Colon (tissue), 2 donors: Measurements from ENCODE around the gene KRTAP9-7.

Experiments used
- FAIRE-seq: peaks from 2 replicates; lab custom pipeline; 2012; peaks lifted over from hg19 to GRCh38; lab: Jason Lieb, UNC
- donor health status: control.
- donor health status: control.

The KRTAP9-7 gene

DNA sequence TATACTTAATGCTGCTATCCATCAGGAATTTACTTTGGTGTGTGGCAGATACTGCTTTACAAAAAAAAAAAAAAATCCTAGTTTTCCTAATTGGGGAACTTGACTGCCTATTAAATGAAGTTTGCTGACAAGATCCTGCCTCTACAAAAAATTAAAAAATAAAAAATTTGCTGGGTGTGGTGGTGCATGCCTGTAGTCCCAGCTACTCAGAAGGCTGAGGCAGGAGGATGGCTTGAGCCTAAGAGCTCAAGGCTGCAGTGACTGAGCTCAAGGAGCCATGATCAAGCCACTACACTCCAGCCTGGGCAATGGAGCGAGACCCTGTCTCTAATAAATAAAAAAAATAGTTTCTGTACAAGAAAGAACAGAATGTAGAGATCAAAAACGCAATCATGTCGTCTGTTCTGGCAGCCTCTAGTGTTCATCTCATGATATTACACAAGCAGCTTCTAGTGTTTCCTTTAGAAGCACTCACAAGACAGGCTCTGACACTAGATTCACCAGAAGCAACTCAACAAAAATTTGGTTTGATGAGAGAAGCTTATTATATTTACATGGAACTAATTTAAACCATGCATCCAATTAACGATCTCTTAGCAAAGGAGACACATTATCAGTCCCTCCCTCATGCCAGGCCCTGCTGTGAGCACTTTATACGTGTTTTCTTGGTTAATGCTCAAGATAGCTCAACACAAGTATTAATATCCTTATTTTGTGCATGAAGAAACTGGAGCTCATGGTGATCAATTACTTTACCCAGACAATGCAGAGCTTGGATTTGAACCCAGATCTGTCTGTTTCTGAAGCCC lies 46.8 kb downstream of the KRTAP9-7 start:
- no peak for FAIRE-seq

DNA sequence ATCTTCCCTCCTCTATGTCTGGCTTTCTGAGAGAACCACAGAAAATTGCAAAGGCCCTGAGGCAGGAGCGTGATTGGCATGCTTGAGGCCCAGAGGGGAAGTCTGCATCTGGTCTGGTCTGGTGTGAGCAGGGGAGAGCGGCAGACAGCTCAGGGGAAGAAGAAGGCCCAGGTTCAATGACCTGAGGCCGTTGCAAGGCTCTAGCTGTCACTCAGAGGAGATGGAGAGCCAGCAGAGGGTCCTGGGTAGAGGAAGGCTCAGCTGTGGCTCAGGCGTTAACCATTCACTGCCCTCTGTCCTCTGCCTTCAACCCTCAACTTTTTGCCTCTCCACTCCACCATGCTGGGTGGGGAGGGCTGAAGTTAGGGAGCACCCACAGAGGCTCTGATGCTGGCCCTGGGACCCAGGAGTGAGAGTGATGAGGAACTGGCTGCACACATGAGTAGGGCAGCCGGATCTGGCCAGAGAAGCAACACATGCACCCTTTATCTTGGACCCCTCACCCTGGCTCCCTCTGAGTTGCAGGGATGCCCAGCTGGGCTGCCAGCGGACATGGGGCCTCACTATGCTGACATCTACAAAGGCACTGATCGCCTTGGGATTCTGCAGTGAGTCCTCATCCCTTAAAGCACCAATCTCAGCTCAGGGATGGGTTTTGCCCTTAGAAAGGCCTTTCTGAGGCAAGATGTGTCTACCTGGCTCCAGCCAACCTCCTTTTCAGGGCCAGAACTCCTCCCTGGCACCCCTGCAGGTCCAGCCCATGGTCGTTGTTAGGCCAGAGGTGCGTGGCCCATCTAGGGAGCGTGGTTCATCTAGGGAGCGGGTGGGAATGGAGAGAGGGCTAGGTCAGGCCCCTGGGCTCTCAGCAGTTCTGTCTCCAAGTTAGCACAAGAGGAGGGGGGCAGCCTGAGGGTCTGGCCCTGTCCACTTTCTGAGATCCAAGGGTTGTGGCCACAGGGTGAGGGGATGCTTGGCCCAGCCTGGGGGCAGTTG lies 47.7 kb downstream of the KRTAP9-7 start:
- FAIRE-seq: no peak

GRCh38 chr17:41324180-41325075 lies 48.9 kb downstream of the KRTAP9-7 start:
- FAIRE-seq: no peak

DNA sequence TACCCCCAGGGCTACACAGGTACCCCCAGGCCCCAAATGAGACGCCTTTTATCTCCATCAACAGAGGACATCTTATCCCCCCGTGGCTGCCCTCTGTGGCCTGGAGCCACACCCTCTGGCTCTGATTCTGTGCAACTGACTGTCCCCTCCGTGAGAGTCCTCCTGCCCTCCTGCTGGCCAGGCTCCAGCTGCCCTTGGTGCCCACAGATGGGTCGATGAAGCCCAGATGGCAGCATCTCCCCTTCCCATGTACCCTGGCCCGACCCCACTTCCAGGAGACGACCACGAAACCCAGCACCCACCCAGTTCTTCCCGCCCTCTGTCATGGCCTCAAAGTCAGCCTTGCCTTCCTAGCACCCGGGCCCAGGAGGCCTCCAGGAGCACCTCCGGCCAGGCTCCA lies 49.6 kb downstream of the KRTAP9-7 start:
- FAIRE-seq: no peak

DNA sequence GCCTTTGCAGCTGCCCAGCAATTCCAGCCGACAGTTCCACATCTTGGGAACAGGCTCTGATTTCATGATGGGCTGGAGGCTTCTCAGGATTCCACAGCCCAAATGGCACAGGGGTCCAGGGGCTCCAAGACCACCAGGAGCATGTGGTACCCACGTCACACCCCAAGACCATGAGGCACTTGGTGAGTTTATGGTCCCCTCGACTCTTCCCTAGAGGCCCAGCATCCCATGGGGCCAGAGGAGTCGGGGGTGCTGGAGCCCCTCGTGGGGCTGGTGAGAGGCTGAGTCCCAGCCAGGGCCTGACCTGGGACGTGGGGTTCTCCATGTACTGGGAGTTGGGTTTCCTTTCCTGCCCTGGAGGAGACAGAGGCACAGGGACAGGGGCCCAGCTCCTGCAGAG lies 50.1 kb downstream of the KRTAP9-7 start:
- no peak for FAIRE-seq
